GM21717 (cell line): ENCODE results near the gene PTH2R.
"Not testable (repeated sequence)": the region's sequence is repeated elsewhere in the genome, so short reads cannot be mapped to it uniquely, and the experiment has no call there.

Experiments used
- ATAC-seq: cut with Tn5 transposase; IDR thresholded peaks from one replicate; pipeline ENCODE4 v1.9.1; 2021; ENCODE audit warnings: mild to moderate bottlenecking, moderate library complexity; ENCODE audit not compliant: unreplicated experiment

PTH2R gene

DNA sequence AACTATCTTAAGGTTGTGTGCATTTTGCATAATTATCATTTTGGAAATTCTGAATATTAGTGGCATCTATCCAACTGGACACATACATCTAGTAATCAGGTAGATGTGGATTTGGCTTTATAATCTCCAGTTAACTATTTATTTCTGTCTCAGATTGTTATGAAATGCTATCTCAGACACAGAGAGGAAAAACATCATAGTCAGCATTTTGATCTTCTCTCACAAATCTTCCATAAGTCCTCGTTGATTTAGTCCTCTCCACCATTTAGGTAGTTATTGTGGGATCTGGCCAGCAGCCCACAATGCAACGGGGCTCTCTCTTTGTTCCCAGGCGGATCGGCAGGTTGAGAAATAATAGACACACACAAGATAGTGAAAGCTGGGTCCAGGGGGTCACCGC lies 75.4 kb downstream of the PTH2R start:
- not testable (repeated sequence) for ATAC-seq

DNA sequence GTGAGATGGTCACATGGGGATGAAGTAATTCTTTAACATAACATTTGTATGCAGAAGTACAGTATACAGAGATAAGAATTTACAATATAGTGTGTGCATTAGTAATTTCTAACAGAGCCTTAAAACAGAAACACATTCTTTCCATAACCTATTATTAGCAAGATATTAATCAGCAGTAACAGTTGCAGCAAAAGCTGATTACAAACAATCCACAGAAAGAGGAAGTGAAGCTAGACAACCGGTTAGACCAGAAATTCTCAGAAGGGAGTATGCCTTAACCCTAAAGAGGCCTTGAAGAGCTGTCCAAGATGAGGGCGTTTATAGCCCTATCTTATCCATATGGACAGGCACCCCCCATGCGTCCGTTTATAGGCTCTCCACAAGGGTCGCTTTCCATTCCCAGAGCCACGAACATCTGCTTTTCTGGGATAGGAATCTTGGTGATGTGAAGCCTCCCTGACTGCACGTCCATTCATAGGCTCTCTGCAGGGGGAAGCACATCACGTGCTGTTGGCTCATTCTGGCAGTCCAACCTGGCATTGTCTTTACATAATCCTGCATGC lies 75.9 kb downstream of the PTH2R start:
- not testable (repeated sequence) for ATAC-seq

DNA sequence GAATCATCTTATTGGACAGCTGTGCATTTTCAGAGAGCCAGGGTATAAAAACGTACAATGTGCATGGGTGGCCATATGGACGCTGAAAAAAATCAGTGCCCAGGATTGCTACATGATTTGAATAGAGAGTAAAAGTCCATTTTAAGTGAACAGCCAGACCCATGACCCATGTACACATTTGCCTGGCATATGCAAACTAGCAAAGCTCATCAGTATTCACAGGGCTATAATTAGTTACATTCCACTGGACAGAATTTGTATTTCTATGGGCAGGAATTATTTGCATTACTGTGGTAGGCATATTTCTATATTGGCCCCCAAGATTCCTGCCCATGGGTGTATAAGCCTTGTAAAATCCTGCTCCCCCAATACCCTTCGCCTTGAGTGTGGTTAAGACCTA lies 78.8 kb downstream of the PTH2R start:
- no peak for ATAC-seq

DNA sequence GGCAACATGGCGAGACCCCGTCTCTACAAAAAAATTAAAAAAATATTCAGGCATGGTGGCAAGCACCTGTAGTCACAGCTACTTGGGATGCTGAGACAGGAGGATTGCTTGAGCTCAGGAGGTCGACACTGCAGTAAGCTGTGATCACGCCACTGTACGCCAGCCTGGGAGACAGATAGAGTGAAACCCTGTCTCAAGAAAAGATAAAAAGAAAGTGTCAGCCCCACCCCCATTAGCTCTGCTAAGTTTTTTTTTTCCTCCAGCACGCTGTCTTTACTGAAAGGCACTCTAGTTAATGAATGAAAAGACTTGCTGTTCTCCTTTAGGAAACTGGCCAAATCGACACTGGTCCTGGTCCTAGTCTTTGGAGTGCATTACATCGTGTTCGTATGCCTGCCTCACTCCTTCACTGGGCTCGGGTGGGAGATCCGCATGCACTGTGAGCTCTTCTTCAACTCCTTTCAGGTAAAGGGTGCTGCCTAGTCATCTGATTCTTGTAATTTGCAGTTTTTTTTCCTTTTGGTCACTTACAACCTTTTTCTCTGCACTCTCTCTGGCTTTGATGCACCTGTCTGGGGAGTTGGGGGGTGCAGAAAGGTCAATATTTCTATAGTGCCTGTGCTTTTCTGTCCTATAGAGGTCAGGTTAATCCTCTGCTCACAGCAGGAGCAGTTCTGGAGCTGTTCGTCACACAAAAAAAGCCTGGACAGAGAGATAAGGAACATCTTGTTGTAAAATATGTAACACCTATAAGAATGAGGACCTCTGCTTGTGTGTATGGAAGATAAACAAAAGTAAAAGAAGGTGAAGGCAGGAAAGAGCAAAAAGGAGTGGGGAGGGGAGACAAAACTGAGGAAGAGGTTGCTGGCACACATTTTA lies 82.3 kb downstream of the PTH2R start:
- no peak for ATAC-seq

DNA sequence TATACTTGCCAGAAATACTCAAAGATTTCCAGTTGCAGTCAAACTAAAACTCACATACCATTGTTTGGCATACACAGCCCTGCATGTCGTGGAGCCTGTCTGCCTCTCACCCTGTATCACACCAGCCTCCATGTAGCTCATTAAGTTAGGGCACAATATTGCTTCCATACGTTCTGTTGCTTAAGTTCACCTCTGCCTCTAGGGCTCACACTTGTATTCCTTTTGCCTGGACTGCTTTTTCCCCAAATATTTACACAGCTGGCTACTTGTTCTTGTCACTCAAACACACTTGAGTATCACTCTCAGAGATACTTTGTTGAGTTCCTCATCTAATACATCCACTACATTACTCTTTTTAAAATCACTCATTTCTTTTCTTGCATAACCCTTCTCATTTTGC lies 83.1 kb downstream of the PTH2R start:
- ATAC-seq, result no peak

DNA sequence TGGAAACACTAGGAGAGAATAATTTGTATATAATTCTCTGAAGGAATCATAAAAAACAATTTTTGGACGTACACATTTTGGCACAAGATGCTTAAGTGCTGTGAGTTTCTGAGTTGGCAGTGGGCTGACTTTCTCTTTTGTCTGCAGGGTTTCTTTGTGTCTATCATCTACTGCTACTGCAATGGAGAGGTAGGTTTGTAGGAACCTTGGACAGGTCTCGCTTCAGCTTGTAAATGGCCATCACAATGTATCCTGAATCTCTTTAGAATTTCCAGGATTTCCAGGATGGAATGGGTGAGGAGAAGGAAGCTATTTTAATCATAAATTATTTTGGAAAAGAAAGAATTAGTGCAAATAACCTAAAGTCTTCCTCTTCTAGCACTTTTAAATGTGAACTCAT lies 83.9 kb downstream of the PTH2R start:
- ATAC-seq, result no peak

DNA sequence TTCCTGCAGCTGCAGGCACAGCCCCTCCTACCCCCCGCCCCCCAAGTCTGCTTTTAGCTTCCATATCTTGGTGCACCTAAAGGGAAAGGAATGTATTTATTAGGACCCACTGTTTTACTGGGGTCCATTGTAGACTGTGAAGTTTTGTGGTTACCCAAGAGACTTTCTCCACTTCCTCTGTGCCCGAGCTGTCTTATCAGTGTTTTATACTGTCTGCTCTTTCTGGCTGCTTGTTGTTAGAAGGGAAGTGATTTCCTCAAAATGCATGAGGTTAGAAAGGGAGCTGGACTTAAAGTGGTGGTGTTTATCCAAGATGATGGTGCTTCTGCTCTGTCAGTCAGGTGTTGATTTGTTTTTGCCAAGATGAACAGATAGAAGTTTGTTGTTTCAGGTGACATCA lies 85.0 kb downstream of the PTH2R start:
- no peak for ATAC-seq

DNA sequence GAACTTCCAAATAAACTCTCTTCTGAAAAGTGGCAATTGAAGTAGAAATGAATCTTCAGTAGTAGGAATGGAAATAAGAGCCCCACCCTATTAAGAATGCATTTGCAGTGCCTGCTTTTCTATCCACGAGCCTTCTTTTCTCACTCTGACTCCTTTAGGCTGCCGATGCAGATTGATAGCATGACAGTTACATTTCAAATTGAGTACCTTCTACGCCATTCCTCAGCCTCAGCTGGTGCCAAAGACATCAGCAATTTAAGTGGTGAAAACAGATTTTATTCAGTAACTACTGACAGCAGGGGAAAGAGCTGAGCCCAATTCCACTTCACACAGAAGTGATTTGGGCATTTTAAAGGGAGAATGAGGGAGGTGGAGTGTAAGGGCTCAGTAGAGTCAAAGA lies 85.5 kb downstream of the PTH2R start:
- ATAC-seq, result no peak

DNA sequence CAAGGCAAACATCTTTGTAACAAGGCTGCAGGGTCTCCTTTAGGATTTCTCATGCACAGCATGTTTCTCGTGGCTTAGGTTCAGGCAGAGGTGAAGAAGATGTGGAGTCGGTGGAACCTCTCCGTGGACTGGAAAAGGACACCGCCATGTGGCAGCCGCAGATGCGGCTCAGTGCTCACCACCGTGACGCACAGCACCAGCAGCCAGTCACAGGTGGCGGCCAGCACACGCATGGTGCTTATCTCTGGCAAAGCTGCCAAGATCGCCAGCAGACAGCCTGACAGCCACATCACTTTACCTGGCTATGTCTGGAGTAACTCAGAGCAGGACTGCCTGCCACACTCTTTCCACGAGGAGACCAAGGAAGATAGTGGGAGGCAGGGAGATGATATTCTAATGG lies 86.6 kb downstream of the PTH2R start:
- no peak for ATAC-seq

DNA sequence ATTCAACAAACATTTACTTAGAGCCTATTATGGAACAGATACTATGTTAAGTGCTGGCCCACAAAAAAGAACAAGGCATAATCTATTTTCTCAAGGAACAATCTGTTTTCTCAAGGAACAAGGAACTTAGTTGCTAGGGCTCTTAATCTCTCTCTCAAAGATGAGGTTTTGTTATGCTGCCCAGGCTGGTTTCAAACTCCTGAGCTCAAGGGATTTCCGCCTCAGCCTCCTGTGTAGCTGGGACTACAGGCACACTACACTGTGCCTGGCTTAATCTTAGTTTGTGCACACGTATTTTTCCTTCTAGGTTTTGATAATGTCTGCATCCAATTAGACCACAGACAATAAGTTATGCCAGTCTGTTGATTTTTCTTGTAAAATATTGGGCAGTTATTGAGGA lies 89.5 kb downstream of the PTH2R start:
- no peak for ATAC-seq

DNA sequence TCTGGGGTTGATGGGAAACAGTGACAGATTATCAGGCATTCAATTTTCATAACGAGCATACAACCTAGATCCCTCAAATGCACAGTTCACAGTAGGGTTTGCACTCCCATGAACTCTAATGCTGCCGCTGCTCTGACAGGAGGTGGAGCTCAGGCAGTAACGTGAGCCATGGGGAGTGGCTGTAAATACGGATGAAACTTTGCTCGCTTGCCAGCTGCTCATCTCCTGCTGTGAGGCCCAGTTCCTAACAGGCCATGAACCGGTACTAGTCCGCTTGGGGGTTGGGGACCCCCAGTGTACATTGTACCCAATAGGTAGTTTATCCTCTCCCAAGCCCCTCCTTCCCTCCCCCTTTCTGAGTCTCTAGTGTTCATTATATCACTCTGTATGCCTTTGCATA lies 94.6 kb downstream of the PTH2R start:
- ATAC-seq, result no peak

DNA sequence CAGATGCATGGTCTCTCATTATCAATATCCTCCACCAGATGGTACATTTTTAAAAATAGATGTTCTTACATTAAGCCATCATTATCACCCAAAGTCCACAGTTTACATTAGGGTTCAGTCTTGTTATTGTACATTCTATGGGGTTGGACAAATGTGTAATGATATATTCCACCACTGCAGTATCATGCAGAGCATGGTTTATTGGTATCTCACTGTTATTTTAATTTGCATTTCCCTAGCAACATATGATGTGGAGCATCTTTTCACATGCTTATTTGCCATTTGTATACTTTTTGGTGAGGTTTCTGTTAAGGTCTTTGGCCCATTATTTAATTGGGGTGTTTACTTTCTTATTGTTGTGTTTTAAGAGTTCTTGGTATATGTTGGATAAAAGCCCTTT lies 95.7 kb downstream of the PTH2R start:
- ATAC-seq, result no peak

DNA sequence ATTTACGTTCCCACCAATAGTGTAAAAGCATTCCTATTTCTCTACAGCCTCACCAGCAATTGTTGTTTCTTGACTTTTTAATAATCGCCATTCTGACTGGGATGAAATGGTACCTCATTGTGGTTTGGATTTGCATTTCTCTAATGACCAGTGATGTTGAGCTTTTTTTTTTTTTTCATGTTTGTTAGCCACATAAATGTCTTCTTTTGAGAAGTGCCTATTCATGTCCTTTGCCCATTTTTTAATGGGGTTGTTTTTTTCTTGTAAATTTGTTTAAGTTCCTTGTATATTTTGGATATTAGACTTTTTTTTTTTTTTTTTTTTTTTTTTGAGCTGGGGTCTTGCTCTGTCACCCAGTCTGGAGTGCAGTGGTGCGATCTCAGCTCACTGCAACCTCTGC lies 98.8 kb downstream of the PTH2R start:
- not testable (repeated sequence) for ATAC-seq

DNA sequence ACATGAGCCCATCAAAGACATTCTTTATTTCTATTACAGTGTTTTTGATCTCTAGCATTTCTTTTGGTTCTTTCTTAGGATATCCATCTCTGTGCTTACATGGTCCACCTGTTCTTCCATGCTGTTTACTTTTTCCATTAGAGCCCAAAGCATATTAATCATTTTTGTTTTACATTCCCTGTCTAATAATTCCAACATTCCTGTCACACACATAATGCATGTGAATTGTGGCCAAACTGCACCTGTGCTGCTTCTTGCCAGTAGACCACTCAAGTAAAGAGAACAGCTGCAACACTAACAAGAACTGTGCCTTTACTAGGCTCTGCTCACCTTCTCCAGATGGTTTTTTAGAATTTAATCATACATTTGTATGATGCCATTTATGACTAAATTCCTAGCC lies 103.0 kb downstream of the PTH2R start:
- no peak for ATAC-seq

DNA sequence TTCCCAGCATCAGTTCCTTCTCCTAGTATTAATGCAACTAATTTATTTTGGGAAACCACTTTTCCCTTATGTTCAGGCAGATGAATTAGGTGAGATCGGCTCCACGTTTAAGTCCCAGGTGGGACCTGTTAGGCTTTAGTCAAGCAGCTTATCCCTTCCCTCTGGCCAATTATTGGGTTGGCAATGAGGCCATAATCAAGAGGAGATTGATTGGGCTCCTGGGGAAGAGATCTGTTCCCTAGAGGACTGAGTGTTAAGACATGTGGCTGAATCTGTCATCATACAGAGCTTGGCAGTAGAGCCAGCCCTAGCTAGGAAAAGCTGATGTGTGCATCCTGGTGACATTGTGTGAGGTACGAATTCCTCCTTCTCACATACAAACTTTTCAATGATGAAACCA lies 104.4 kb downstream of the PTH2R start:
- ATAC-seq, result no peak

DNA sequence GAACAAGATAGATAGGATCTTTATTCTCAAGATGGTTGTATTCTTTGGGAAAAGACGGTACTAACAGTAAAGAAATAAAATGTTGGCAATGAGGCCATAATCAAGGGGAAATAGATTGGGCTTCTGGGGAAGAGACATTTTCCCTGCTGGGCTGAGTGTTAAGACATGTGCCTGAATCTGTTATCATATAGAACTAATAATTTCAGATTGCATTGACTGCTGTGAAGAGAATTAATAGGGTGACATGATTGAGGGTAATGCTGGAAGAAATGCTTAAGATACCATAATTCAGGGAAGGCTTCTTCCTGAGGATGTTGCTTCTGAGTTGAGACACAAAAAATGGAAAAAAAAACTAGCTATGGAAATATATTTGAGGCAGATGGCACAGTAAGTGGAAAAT lies 105.0 kb downstream of the PTH2R start:
- ATAC-seq, result no peak

DNA sequence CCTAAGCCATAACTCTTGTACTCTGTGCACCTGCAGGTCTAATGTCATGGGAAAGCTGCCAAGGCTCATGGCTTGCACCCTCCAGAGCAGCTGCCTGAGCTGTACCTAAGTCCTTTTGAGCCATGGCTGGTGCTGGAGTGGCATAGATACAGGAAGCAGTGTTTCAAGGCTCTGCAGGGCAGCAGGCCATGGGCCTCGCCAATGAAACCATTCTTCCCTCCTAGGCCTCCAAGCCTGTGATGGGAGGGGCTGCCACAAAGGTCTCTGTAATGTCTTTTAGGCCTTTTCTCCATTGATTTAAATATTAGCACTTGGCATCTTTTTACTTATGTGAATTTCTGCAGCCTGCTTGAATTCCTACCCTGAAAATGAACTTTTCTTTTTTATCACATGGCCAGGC lies 108.5 kb downstream of the PTH2R start:
- no peak for ATAC-seq

DNA sequence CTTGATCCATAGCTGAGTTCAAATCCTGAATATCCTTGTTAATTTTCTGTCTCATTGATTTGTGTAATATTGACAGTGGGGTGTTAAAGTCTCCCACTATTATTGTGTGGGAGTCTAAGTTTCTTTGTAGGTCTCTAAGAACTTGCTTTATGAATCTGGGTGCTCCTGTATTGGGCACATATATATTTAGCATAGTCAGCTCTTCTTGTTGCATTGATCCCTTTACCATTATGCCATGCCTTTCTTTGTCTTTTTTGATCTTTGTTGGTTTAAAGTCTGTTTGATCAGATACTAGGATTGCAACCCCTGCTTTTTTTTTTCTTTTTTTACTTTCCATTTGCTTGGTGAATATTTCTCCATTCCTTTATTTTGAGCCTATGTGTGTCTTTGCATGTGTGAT lies 116.5 kb downstream of the PTH2R start:
- not testable (repeated sequence) for ATAC-seq

DNA sequence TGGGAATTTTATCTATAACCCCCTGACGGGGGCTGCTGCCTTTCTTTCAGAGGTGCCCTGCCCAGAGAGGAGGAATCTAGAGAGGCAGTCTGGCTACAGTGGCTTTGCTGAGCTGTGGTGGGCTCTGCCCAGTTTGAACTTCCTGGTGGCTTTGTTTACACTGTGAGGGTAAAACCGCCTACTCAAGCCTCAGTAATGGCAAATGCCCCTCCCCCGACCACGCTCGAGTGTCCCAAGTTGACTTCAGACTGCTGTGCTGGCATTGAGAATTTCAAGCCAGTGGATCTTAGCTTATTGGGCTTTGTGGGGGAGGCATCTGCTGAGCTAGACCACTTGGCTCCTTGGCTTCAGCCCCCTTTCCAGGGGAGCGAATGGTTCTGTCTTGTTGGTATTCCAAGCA lies 118.6 kb downstream of the PTH2R start:
- not testable (repeated sequence) for ATAC-seq

DNA sequence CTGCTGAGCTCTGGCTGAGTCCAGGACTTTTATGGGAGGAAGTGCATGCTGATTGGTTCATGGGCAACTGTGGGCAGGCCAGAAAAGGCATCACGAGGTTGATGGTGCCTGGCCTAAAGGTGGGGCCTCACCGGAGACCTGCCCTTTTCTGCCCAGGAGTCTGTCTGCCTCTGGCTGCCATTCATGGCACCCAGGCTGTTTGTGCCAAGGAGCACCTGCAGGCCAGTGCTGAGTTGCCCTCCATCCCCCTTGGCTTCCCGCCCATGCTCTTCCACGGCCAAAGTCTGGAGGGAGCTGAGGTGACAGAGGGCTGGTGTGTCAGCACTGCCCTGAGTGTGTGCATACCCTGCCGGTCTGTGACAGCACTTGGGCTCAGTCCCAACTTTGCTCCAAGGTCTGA lies 123.2 kb downstream of the PTH2R start:
- no peak for ATAC-seq

DNA sequence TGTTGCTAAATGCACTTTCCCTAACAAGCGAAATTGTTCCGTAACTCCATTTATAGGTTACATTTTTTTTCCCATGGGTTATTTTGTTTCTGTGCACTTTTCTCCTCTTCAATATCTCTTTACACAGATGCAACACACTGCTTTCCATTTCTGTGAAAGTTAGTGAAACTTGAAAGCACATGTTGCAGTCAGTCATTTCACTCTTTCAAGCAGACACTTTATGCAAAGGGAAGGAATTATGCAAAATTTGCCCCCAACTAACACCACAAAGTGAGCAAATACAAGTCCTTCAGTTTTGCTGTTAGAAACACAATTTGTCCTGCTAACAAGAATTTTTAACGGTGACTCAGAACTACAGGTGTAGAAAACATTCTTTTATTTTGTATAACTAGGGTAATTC lies 124.8 kb downstream of the PTH2R start:
- ATAC-seq, result no peak

DNA sequence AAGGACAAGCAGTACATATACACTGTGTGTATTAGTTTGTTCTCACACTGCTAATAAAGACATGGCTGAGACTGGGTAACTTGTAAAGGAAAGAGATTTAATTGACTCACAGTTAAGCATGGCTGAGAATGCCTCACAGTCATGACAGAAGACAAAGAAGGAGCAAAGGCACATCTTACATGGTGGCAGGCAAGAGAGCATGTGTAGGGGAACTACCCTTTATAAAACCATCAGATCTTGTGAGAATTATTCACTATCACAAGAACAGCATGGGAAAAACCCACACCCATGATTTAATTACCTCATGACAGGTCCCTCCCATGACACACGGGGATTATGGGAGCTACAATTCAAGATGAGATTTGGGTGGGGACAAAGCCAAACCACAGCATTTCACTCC lies 129.0 kb downstream of the PTH2R start:
- ATAC-seq, result not testable (repeated sequence)
